SK-N-SH treated with all-trans-retinoic acid at 6 μM for 48 hours (cell line): ENCODE measurements around the gene CSF1R.

Experiments
- ATAC-seq: fragments of 200-7000 bp; cut with Tn5 transposase; 3 replicates; pipeline ENCODE4 v1.9.1; 2020; ENCODE audit warnings: mild to moderate bottlenecking, moderate library complexity
- ARNTL ChIP-seq: fragments of 450-650 bp; formaldehyde crosslinking; IDR thresholded peaks from 2 replicates; pipeline ENCODE4 v1.5.0; 2020; ENCODE audit warnings: low read depth, mild to moderate bottlenecking, moderate library complexity, borderline replicate concordance
- ESRRG ChIP-seq: fragments of 250-450 bp; sonication (Bioruptor Pico); IDR thresholded peaks from 2 replicates; pipeline ENCODE4 v1.6.1; 2021; ENCODE audit warnings: mild to moderate bottlenecking
- GLIS3 ChIP-seq: fragments of 250-450 bp; sonication (Bioruptor Pico); IDR thresholded peaks from 2 replicates; pipeline ENCODE4 v1.5.0; 2020; ENCODE audit warnings: mild to moderate bottlenecking, moderate library complexity
- ISL1 ChIP-seq: fragments of 250-450 bp; sonication (Bioruptor Pico); IDR thresholded peaks from 2 replicates; pipeline ENCODE4 v2.1.2; 2022; ENCODE audit warnings: mild to moderate bottlenecking, moderate library complexity
- OSR1 ChIP-seq: fragments of 250-450 bp; sonication (Bioruptor Pico); IDR thresholded peaks from 2 replicates; pipeline ENCODE4 v1.8.0; 2022; ENCODE audit warnings: moderate library complexity, mild to moderate bottlenecking, inconsistent platforms
- PPARA ChIP-seq: fragments of 250-450 bp; sonication (Bioruptor Pico); IDR thresholded peaks from 2 replicates; pipeline ENCODE4 v1.5.0; 2020; ENCODE audit warnings: mild to moderate bottlenecking, borderline replicate concordance
- RARB ChIP-seq: fragments of 250-450 bp; sonication (Bioruptor Pico); IDR thresholded peaks from 2 replicates; pipeline ENCODE4 v1.8.0; 2021; ENCODE audit warnings: mild to moderate bottlenecking, moderate library complexity
- SNAI2 ChIP-seq: fragments of 250-450 bp; sonication (Bioruptor Pico); IDR thresholded peaks from 2 replicates; pipeline ENCODE4 v1.5.0; 2020; ENCODE audit warnings: mild to moderate bottlenecking, moderate library complexity
- TCF4 ChIP-seq: fragments of 250-450 bp; sonication (Bioruptor Pico); IDR thresholded peaks from 2 replicates; pipeline ENCODE4 v1.8.0; 2021; ENCODE audit warnings: mild to moderate bottlenecking, moderate library complexity, borderline replicate concordance
- TOX ChIP-seq: fragments of 250-450 bp; sonication (Bioruptor Pico); IDR thresholded peaks from 2 replicates; pipeline ENCODE4 v1.8.0; 2021; ENCODE audit warnings: mild to moderate bottlenecking, moderate library complexity, borderline replicate concordance
- ZC3H10 ChIP-seq: fragments of 250-450 bp; sonication (Bioruptor Pico); IDR thresholded peaks from 2 replicates; pipeline ENCODE4 v1.5.1; 2021; ENCODE audit warnings: mild to moderate bottlenecking, moderate library complexity
- ZFP3 ChIP-seq: fragments of 250-450 bp; sonication (Bioruptor Pico); IDR thresholded peaks from 2 replicates; pipeline ENCODE4 v1.5.0; 2020; ENCODE audit warnings: mild to moderate bottlenecking, moderate library complexity
- ZFP30 ChIP-seq: fragments of 450-650 bp; formaldehyde crosslinking; IDR thresholded peaks from 2 replicates; pipeline ENCODE4 v1.5.0; 2022; ENCODE audit warnings: mild to moderate bottlenecking, moderate library complexity
- ZNF565 ChIP-seq: fragments of 450-650 bp; formaldehyde crosslinking; conservative IDR thresholded peaks from 2 replicates; pipeline ENCODE4 v1.5.0; 2020; ENCODE audit warnings: low read depth, mild to moderate bottlenecking, moderate library complexity
- ZNF70 ChIP-seq: fragments of 450-650 bp; formaldehyde crosslinking; IDR thresholded peaks from 2 replicates; pipeline ENCODE4 v1.5.0; 2020; ENCODE audit warnings: mild to moderate bottlenecking, moderate library complexity
- TF ChIP-seq, protein P1 (sequence below): fragments of 250-450 bp; sonication (Bioruptor Pico); IDR thresholded peaks from 2 replicates; pipeline ENCODE4 v1.5.0; 2020; ENCODE audit warnings: mild to moderate bottlenecking, moderate library complexity
- TF ChIP-seq, protein P2 (sequence below): fragments of 250-450 bp; sonication (Bioruptor Pico); IDR thresholded peaks from 2 replicates; pipeline ENCODE4 v1.8.0; 2020; ENCODE audit warnings: mild to moderate bottlenecking, moderate library complexity, borderline replicate concordance
- TF ChIP-seq, protein P3 (sequence below): fragments of 250-450 bp; sonication (Bioruptor Pico); IDR thresholded peaks from 2 replicates; pipeline ENCODE4 v1.5.1; 2021; ENCODE audit warnings: mild to moderate bottlenecking, moderate library complexity
- TF ChIP-seq, protein P4 (sequence below): fragments of 250-450 bp; sonication (Bioruptor Pico); IDR thresholded peaks from 2 replicates; pipeline ENCODE4 v1.8.0; 2021; ENCODE audit warnings: low read depth, mild to moderate bottlenecking, moderate library complexity, borderline replicate concordance
- TF ChIP-seq, protein P5 (sequence below): fragments of 250-450 bp; sonication (Bioruptor Pico); IDR thresholded peaks from 2 replicates; pipeline ENCODE4 v1.5.1; 2020; ENCODE audit warnings: low read depth, mild to moderate bottlenecking, moderate library complexity

Gene CSF1R

DNA sequence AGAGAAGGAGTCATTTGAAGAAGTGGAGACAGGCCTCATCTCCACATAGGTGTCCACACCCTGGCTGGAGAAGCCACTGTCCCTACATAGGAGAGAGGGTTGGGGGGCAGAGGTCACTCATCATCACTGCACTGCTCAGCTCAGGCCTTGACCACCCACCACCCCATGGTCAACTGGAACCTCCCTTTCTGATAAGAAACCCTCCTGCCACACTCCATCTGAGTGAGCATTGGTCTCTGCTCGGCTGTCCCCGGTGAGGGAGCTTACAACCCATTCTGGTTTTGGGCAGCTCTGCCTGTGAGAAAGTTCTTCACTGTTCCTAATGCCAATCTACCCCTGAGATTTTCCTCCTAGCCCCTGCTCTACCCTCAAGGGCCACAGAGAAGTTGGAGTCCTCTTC lies 28.8 kb downstream of the CSF1R start:
- TF ChIP-seq, protein P1, sequence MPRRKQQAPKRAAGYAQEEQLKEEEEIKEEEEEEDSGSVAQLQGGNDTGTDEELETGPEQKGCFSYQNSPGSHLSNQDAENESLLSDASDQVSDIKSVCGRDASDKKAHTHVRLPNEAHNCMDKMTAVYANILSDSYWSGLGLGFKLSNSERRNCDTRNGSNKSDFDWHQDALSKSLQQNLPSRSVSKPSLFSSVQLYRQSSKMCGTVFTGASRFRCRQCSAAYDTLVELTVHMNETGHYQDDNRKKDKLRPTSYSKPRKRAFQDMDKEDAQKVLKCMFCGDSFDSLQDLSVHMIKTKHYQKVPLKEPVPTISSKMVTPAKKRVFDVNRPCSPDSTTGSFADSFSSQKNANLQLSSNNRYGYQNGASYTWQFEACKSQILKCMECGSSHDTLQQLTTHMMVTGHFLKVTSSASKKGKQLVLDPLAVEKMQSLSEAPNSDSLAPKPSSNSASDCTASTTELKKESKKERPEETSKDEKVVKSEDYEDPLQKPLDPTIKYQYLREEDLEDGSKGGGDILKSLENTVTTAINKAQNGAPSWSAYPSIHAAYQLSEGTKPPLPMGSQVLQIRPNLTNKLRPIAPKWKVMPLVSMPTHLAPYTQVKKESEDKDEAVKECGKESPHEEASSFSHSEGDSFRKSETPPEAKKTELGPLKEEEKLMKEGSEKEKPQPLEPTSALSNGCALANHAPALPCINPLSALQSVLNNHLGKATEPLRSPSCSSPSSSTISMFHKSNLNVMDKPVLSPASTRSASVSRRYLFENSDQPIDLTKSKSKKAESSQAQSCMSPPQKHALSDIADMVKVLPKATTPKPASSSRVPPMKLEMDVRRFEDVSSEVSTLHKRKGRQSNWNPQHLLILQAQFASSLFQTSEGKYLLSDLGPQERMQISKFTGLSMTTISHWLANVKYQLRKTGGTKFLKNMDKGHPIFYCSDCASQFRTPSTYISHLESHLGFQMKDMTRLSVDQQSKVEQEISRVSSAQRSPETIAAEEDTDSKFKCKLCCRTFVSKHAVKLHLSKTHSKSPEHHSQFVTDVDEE (CRISPR knock-in tag) = no peak
- TF ChIP-seq PPARA (CRISPR knock-in tag) (no peak), ESRRG (CRISPR knock-in tag) (no peak), RARB (no peak), GLIS3 (no peak), ZFP3 (no peak)
- no peak for ATAC-seq

DNA sequence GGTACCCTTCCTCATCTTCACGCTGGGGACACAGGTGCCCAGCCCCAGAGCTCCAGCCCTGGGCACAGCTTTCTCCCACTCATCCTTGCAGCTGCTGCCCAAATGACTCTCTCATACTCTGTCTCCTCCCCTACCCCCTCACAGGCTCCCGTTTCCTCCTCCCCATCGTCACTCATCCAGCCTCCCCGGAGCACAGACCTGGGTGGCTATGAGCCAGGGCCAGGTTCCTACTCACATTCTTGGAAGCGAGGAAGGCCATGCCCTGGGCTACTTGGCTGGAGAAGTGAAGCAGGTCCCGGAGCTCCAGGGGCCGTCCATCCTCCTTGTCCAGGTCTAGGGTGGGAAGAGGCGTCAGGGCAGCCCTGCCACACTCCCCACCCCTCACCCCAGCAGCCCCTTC lies 29.3 kb downstream of the CSF1R start:
- no peak for ATAC-seq
- TF ChIP-seq ESRRG (CRISPR knock-in tag) = no peak
- TF ChIP-seq OSR1 (CRISPR knock-in tag) = no peak
- no peak for TF ChIP-seq ISL1 (CRISPR knock-in tag)
- TF ChIP-seq, protein P2, sequence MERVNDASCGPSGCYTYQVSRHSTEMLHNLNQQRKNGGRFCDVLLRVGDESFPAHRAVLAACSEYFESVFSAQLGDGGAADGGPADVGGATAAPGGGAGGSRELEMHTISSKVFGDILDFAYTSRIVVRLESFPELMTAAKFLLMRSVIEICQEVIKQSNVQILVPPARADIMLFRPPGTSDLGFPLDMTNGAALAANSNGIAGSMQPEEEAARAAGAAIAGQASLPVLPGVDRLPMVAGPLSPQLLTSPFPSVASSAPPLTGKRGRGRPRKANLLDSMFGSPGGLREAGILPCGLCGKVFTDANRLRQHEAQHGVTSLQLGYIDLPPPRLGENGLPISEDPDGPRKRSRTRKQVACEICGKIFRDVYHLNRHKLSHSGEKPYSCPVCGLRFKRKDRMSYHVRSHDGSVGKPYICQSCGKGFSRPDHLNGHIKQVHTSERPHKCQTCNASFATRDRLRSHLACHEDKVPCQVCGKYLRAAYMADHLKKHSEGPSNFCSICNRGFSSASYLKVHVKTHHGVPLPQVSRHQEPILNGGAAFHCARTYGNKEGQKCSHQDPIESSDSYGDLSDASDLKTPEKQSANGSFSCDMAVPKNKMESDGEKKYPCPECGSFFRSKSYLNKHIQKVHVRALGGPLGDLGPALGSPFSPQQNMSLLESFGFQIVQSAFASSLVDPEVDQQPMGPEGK (CRISPR knock-in tag) = no peak
- TF ChIP-seq RARB = no peak
- TF ChIP-seq PPARA (CRISPR knock-in tag) = no peak
- TF ChIP-seq GLIS3 = no peak
- no peak for TF ChIP-seq ZNF565
- TF ChIP-seq TOX (CRISPR knock-in tag) = no peak
- TF ChIP-seq ZFP30 (CRISPR knock-in tag) = no peak
- no peak for TF ChIP-seq ZC3H10 (CRISPR knock-in tag)
- TF ChIP-seq TCF4 (CRISPR knock-in tag) = no peak
- TF ChIP-seq, all 23 proteins: peak for 0

DNA sequence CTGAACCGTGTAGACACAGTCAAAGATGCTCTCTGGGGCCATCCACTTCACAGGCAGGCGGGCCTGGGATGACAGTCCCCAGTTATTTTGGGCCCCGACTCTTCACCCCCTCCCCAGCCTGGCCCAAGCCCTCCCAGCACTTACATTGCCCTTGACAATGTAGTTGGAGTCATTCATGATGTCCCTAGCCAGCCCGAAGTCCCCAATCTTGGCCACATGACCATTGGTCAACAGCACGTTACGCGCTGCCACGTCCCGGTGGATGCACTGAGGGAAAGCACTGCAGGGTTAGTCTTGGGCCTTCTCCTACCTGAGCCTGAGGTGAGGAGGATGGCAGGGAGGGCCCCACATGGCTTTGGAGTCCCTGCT lies 30.3 kb downstream of the CSF1R start:
- ATAC-seq = no peak

More for the DNA sequence above, 30.3 kb downstream of the CSF1R start:
- TF ChIP-seq ESRRG (CRISPR knock-in tag) (no peak), ZNF70 (CRISPR knock-in tag) (no peak), ARNTL (no peak), TOX (CRISPR knock-in tag) (no peak), SNAI2 (CRISPR knock-in tag) (no peak), ZC3H10 (CRISPR knock-in tag) (no peak), ZFP3 (no peak)
- TF ChIP-seq, protein P3, sequence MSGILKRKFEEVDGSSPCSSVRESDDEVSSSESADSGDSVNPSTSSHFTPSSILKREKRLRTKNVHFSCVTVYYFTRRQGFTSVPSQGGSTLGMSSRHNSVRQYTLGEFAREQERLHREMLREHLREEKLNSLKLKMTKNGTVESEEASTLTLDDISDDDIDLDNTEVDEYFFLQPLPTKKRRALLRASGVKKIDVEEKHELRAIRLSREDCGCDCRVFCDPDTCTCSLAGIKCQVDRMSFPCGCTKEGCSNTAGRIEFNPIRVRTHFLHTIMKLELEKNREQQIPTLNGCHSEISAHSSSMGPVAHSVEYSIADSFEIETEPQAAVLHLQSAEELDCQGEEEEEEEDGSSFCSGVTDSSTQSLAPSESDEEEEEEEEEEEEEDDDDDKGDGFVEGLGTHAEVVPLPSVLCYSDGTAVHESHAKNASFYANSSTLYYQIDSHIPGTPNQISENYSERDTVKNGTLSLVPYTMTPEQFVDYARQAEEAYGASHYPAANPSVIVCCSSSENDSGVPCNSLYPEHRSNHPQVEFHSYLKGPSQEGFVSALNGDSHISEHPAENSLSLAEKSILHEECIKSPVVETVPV (CRISPR knock-in tag) = no peak
- TF ChIP-seq, protein P4, sequence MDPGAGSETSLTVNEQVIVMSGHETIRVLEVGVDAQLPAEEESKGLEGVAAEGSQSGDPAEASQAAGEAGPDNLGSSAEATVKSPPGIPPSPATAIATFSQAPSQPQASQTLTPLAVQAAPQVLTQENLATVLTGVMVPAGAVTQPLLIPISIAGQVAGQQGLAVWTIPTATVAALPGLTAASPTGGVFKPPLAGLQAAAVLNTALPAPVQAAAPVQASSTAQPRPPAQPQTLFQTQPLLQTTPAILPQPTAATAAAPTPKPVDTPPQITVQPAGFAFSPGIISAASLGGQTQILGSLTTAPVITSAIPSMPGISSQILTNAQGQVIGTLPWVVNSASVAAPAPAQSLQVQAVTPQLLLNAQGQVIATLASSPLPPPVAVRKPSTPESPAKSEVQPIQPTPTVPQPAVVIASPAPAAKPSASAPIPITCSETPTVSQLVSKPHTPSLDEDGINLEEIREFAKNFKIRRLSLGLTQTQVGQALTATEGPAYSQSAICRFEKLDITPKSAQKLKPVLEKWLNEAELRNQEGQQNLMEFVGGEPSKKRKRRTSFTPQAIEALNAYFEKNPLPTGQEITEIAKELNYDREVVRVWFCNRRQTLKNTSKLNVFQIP (CRISPR knock-in tag) = no peak
- TF ChIP-seq, protein P5, sequence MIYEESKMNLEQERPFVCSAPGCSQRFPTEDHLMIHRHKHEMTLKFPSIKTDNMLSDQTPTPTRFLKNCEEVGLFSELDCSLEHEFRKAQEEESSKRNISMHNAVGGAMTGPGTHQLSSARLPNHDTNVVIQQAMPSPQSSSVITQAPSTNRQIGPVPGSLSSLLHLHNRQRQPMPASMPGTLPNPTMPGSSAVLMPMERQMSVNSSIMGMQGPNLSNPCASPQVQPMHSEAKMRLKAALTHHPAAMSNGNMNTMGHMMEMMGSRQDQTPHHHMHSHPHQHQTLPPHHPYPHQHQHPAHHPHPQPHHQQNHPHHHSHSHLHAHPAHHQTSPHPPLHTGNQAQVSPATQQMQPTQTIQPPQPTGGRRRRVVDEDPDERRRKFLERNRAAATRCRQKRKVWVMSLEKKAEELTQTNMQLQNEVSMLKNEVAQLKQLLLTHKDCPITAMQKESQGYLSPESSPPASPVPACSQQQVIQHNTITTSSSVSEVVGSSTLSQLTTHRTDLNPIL (CRISPR knock-in tag) = no peak
- TF ChIP-seq, protein P2 (CRISPR knock-in tag) = no peak
